Measurements from ENCODE around the gene RAB26. TPM values are rescaled to one million over a fixed set of nuclear protein-coding genes. Genes with fewer than 3 reads are reported as not detected.
"Not testable (repeated sequence)": the region's sequence is repeated elsewhere in the genome, so short reads cannot be mapped to it uniquely, and the experiment has no call there.

Gene RAB26
- total RNA-seq, 1 donor from 2014 or later, result 6.0 TPM

GRCh38 chr16:2117960-2118722 lies 30.3 kb upstream of the RAB26 start:
- not testable (repeated sequence) for ATAC-seq

DNA sequence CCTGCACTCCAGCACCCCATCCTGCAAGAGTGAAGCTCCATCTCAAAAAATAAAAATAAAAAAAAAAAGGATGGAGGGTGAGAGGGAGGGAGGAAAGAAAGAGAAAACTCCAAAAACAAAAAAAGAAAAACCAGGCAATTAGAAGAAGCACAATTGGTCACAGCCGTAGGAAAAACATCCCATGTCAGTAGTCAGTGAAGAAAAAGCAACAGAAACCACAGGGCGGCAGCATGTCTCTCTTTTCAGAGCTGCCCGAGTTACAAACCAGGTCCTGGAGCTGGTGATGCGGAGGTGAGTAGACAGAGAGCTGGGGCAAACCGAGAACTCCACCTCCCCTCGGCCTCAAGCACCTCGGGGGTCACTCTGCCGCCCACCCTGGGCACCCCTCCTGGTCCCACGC lies 27.1 kb upstream of the RAB26 start:
- ATAC-seq, result peak; percentile 35

GRCh38 chr16:2121853-2122252 lies 26.6 kb upstream of the RAB26 start:
- peak; percentile 11 for ATAC-seq

- no peak for ATAC-seq
Measured at GRCh38 chr16:2122429-2122828, 26.0 kb upstream of the RAB26 start.

DNA sequence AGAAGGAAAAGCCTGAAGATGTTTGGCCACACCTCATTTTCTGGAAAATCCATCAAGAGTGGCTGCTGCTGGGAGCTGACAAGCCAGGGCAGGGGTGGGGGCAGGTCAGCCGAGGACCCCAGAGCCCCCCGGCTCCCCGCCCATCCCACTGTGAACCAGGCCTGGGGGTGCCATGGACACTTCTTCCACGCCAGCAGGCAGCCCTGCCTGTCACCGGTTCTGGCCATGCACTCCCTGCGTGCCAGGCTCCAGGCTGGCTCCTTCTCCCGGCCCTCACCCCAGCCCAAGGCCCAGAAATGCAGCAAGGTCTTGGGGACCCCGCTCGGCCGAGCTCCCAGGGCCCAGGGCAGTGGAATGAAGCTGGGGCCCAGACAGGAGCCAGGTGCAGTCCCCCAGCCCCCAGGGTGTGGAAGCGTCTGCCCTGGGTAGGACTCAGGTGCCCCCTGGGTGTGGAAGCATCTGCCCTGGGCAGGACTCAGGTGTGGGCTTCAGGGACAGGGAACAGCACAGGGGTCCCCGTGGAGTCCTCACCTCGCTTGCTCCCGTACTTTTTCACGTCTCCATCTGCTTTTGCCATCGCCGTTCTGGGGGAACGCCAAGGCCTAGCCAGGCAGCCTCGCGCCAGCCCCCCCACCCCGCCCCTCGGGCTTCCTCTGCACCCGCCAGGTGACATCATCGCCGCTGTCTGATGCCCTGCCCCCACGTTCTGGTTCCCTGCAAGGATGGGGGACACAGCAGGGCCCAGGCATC lies 25.3 kb upstream of the RAB26 start:
- ATAC-seq, result not testable (repeated sequence)

DNA sequence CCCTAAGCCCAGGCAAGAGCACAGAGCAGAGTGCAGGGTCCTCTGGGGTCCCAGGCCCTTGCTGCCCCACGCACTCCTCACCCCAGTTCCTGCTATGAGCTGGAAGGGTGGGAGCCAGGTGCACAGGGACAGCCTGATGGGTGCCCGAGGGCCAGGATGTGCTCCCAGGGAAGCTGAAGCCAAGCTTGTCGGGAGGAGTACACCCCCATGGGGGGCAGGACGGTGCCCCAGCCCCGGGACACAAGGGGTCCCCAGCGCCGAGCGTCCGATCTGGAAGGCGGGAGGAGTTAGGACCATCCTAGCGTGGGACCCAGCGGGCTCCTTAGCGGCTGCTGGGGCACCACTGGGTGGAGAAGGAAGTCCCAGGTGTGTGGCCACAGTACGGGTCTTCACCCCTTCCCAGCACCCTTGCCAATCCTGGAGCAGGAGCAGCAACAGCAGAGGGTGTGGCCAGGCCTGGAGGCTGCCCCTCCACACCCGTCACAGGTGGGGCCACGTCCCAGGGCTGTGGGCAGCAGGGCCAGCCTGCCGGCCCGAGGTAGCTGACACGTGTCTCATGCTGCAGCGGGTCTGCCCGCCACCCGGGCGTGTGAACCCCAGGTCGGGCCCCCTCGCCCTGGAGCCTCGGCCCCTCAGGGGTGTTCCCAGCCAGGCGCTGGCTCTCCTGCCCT lies 24.6 kb upstream of the RAB26 start:
- peak; percentile 4 for ATAC-seq

DNA sequence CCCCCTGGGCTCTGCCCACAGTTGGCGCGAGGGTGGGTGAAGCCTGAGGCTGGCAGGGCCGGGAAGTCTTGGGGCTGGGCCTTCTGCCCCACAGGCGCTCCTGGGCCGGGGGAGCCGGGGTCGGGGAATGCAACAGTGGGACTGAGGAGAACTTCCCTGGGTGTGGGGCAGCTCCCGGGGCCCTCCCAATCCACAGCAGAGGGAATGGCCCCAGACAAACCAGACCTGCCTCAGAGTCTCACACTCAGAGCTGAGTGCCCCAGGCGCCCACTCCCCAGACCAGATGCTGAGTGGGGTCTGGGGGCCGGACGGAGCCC lies 24.1 kb upstream of the RAB26 start:
- not testable (repeated sequence) for ATAC-seq

DNA sequence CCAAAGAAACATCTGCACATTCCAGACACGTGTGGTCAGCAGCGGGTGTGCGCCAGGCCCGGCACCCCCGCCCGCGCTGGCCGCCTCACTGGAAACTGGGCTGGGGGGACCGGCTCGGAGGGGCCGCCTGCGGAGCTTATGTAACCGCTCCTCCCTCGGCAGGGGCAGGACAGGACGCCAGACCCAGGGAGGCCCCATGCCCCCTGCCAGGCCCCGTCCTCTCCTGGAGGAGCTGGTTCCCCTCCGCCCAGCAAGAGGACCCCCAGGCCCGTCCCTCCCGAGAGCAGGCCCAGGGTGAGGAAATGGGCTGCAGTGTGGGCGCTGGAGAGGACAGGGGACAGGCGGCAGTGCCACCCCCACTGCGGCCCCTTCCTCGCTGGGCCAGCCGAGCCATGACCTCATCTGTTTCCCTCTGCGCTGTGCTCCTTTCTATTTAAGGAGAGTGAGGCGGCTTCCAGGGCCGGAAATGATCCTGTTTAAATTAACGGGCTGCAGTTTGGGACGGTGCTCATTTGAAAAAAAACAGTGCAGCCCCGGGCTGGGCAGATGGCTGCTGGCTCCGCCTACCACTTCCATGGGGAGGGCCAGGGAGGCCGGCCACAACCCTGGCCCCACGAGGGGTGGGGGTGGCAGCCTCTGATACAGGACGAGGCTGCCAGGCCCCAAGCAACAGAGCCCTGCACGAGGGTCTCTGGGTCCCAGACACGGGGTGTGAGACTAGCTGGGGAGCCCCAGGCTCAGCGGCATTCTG lies 23.6 kb upstream of the RAB26 start:
- not testable (repeated sequence) for ATAC-seq

GRCh38 chr16:2125609-2126008 lies 22.8 kb upstream of the RAB26 start:
- not testable (repeated sequence) for ATAC-seq

DNA sequence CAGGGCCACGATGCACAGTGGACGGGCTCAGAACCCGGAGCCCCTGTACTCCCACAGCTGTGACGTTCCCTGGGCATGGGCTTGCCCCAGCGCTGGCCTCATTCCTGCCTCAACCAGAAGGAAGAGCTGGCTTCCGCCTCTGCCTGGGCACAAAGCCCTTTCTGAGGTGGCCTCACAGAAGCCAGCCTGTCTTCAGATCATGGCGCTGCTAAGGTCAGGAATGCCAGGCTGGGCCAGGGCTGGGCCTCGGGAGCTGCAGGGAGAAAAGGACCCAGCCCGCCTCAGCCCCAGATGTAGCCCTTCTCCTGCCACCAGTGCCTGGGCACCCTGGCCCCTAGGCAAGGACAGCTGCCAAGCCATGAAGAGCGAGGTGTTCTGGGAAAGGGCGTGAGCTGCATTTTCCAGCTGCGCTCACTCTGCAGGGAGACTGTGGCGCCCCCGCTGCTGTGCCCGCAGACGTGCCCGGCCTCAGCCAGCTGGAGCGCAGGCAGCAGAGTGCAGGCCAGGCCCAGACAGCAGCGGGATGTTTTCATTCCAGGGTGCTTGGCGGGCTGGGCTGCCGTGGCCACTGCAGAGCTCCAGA lies 22.2 kb upstream of the RAB26 start:
- peak; percentile 3 for ATAC-seq

- peak; percentile 21 for ATAC-seq
Measured at GRCh38 chr16:2126928-2127556, 21.4 kb upstream of the RAB26 start.

DNA sequence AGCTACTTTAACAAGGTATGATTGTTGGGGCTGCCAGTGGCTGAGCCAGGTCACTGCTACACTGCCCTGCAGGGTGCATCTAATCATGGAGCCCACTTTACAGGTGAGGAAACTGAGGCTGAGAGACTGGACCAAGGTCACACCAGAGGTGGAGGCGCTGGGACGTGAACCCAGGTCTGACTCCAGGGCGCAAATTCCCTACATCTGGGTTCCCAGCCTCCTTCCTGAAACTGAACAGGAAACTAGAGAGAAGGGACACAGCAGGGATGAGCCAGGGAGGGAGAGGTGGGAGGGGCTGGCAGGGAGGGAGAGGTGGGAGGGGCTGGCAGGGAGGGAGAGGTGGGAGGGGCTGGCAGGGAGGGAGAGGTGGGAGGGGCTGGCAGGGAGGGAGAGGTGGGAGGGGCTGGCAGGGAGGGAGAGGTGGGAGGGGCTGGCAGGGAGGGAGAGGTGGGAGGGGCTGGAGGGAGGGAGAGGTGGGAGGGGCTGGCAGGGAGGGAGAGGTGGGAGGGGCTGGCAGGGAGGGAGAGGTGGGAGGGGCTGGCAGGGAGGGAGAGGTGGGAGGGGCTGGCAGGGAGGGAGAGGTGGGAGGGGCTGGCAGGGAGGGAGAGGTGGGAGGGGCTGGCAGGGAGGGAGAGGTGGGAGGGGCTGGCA lies 20.7 kb upstream of the RAB26 start:
- peak; percentile 51 for ATAC-seq

GRCh38 chr16:2129251-2129650 lies 19.2 kb upstream of the RAB26 start:
- ATAC-seq, result not testable (repeated sequence)

GRCh38 chr16:2129890-2130447 lies 18.5 kb upstream of the RAB26 start:
- peak; percentile 4 for ATAC-seq

DNA sequence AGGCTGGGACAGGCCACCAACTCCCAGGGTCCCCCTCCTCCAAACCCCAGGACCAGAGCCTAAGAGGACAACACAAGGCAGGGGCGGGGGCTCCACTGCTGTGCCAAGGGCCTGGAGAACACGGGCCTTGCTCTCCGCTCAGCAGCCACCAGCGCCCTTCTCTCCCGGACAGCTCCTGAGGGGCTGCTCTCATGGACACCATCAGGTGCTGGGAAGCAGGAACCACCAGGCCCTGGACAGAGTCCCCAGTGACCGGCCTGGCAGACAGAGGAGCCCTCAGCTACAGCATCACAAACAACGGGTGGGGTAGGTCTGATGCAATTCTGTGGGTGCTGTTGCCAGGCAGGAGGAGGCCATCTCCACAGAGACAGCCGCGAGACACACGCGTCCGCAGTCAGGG lies 14.6 kb upstream of the RAB26 start:
- not testable (repeated sequence) for ATAC-seq

DNA sequence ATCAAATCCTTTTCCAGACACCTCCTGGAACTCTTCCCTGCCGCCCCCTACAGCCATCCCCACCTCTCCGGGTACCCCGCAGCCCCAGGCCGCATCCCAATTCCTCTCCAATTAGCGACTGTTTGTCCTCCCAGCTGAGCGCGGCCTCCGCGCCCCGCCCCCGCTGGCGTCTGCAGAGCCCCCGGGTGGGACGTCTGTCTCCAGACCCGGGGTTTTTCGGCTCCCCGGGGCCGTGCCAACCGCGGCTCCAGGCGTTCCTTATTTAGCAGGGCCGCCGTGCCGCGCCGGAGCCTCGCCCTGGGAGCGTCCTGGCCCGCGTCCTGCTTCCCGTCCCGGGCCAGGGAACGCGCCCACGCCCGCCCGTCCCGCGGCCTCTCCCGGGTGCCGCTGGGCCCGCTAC lies 13.4 kb upstream of the RAB26 start:
- not testable (repeated sequence) for ATAC-seq

- peak; percentile 84 for ATAC-seq
Measured at GRCh38 chr16:2135770-2136490, 12.5 kb upstream of the RAB26 start, which contains the start of gene PKD1. TSS of gene PKD1 (minus strand) at chr16:2135898. CDS start at chr16:2135689, 209 bp downstream.

DNA sequence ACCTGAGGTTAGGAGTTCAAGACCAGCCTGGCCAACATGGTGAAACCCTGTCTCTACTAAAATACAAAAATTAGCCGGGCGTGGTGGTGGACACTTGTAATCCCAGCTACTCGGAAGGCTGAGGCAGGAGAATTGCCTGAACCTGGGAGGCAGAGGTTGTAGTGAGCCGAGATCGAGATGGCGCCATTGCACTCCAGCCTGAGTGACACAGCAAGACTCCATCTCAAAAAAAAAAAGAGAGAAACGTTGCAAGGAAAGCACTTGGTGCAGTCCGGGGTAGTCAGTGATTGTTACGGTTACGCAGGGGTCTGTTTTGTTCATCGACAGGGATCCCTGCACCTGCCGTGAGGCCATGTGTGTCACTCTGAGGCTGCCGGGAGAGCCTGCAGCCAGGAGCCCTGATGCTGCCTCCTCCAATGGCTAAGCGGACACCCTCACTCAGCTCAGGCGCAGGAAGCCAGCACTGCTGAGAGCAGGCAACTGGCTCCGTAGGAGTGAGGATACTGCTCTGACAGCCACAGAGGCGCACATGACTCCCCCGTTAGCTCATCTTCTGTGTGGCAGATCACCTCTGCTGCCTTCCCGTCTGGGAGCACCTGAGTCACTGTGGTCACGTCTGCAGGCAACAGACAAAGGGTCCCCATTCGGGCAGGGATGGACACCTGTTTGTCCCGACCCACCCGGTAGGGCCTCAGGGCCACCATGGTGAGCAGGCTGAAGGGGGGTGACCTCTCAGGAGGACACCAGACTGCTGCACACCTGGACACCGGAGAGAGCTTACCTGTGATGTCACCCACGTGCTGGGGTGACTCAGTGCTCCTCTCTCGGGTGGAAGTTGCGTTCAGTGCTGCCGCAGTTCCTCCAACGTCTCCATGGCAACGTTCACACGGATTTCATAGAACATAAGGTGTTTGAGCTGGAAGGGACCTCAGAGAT lies 5.2 kb upstream of the RAB26 start:
- ATAC-seq, result peak; percentile 19

DNA sequence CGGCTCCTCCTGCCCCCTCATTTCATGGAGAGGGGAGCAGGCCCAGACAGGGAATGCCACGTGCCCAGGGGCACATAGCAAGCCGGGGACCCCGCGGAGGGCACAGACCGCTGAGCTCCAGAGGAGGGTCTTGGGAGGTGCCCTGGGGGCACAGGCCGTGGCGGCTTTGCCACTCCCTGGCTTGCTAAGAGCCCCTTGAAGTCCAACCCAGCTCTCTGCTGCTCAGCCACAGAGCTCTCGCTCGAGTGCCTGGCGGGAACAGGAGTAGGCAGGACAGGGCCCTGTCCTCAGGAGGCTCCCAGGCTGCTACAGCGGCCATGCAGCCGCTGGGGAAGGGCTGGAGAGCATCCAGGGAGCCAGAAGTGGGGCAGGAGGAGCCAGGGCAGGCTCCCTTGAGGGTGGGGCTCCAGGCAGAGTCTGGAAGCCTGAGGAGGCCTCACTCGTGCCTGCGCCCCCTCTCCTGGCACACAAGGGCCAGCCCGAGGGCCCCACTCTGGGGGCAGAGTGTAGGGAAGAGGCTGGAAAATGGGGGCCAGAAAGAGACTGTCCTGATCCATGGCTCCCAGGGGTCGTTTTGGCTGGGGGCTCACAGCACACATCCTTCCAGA lies 4.4 kb upstream of the RAB26 start:
- ATAC-seq, result no peak
